HEK293 (cell line): ENCODE results near the gene GOLGA2.

Experiments used
- BCL11B ChIP-seq: fragments of 450-650 bp; formaldehyde crosslinking; IDR thresholded peaks from 2 replicates; pipeline ENCODE4 v1.5.1; 2016; ENCODE audit warnings: low read depth, missing biosample characterization, missing genetic modification characterization
- GLI4 ChIP-seq: fragments of 450-650 bp; formaldehyde crosslinking; IDR thresholded peaks from 2 replicates; pipeline ENCODE4 v1.5.1; 2016; ENCODE audit warnings: missing biosample characterization, missing genetic modification characterization
- KLF1 ChIP-seq: fragments of 450-650 bp; formaldehyde crosslinking; IDR thresholded peaks from 2 replicates; pipeline ENCODE4 v1.5.1; 2016; ENCODE audit warnings: missing biosample characterization, missing genetic modification characterization
- PRDM4 ChIP-seq: fragments of 450-650 bp; formaldehyde crosslinking; IDR thresholded peaks from 2 replicates; pipeline ENCODE4 v1.5.1; 2017; ENCODE audit warnings: missing biosample characterization, missing genetic modification characterization
- ZNF274 ChIP-seq, 2 experiments: fragments of 200-500 bp in 1 of 2; fragments of 450-650 bp in 1 of 2; sonication (Bioruptor generic) in 1 of 2; formaldehyde crosslinking in 1 of 2; IDR thresholded peaks; 2 replicates each; pipeline versions ENCODE4 v1.5.1 to v1.6.1; 2014 to 2016; ENCODE audit warnings: borderline replicate concordance in 1 of 2, inconsistent platforms in 1 of 2, low read length in 1 of 2, missing biosample characterization in 1 of 2, missing genetic modification characterization in 1 of 2
- ZNF292 ChIP-seq: fragments of 450-650 bp; formaldehyde crosslinking; IDR thresholded peaks from 2 replicates; pipeline ENCODE4 v1.5.1; 2016; ENCODE audit warnings: low read depth, missing biosample characterization, missing genetic modification characterization, borderline replicate concordance
- TF ChIP-seq, protein P1 (sequence below): fragments of 450-650 bp; formaldehyde crosslinking; IDR thresholded peaks from 2 replicates; pipeline ENCODE4 v1.5.1; 2016; ENCODE audit warnings: missing biosample characterization, missing genetic modification characterization
- TF ChIP-seq, protein P2 (sequence below): fragments of 450-650 bp; formaldehyde crosslinking; conservative IDR thresholded peaks from 2 replicates; pipeline ENCODE4 v1.5.1; 2016; ENCODE audit warnings: low read depth, missing biosample characterization, missing genetic modification characterization

DNA sequence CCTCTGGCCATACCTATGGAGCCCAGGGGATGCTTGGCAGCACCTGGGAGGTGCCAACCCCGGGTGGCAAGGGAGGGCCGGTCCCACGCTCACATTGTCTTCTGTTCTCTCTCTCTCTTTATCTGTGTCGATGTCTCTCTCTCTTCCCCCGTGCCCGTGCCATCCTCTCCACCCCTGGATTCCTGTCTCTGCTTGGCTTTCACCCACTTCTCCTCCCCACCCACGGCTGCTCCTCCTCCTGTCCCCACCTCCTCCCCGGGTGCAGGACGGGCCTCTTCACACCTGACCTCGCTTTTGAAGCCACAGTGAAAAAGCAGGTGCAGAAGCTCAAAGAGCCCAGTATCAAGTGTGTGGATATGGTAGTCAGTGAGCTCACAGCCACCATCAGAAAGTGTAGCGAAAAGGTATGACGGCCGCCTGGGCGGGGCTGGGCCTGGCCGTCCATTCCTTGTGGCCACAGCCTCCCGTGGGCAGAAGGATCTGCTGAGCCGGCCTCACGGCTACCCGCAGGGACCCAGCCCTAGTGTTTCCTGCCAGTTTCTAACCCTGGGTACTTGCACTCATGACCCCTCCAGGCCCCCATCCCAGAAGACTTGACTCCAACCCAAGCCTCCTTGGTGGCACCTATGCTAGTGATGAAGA, 49.9 kb downstream of the GOLGA2 start:
- no peak for TF ChIP-seq ZNF292 (tag by site-specific recombination)
- TF ChIP-seq, protein P1, sequence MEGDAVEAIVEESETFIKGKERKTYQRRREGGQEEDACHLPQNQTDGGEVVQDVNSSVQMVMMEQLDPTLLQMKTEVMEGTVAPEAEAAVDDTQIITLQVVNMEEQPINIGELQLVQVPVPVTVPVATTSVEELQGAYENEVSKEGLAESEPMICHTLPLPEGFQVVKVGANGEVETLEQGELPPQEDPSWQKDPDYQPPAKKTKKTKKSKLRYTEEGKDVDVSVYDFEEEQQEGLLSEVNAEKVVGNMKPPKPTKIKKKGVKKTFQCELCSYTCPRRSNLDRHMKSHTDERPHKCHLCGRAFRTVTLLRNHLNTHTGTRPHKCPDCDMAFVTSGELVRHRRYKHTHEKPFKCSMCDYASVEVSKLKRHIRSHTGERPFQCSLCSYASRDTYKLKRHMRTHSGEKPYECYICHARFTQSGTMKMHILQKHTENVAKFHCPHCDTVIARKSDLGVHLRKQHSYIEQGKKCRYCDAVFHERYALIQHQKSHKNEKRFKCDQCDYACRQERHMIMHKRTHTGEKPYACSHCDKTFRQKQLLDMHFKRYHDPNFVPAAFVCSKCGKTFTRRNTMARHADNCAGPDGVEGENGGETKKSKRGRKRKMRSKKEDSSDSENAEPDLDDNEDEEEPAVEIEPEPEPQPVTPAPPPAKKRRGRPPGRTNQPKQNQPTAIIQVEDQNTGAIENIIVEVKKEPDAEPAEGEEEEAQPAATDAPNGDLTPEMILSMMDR (tag by site-specific recombination), result no peak
- no peak for TF ChIP-seq KLF1 (tag by site-specific recombination)
- no peak for TF ChIP-seq PRDM4
- no peak for TF ChIP-seq GLI4 (tag by site-specific recombination)
- no peak for TF ChIP-seq BCL11B (tag by site-specific recombination)
- TF ChIP-seq, protein P2, sequence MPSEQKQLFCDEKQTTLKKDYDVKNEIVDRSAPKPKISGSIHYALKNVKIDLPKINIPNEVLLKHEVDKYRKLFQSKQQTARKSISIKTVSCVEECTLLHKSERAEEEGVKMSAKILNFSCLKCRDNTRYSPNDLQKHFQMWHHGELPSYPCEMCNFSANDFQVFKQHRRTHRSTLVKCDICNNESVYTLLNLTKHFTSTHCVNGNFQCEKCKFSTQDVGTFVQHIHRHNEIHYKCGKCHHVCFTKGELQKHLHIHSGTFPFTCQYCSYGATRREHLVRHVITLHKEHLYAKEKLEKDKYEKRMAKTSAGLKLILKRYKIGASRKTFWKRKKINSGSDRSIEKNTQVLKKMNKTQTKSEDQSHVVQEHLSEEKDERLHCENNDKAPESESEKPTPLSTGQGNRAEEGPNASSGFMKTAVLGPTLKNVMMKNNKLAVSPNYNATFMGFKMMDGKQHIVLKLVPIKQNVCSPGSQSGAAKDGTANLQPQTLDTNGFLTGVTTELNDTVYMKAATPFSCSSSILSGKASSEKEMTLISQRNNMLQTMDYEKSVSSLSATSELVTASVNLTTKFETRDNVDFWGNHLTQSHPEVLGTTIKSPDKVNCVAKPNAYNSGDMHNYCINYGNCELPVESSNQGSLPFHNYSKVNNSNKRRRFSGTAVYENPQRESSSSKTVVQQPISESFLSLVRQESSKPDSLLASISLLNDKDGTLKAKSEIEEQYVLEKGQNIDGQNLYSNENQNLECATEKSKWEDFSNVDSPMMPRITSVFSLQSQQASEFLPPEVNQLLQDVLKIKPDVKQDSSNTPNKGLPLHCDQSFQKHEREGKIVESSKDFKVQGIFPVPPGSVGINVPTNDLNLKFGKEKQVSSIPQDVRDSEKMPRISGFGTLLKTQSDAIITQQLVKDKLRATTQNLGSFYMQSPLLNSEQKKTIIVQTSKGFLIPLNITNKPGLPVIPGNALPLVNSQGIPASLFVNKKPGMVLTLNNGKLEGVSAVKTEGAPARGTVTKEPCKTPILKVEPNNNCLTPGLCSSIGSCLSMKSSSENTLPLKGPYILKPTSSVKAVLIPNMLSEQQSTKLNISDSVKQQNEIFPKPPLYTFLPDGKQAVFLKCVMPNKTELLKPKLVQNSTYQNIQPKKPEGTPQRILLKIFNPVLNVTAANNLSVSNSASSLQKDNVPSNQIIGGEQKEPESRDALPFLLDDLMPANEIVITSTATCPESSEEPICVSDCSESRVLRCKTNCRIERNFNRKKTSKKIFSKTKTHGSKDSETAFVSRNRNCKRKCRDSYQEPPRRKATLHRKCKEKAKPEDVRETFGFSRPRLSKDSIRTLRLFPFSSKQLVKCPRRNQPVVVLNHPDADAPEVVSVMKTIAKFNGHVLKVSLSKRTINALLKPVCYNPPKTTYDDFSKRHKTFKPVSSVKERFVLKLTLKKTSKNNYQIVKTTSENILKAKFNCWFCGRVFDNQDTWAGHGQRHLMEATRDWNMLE (tag by site-specific recombination), result no peak
- TF ChIP-seq ZNF274 (IDR thresholded peaks at IDR 0.05; ENCODE audit: low read length), result no peak
- TF ChIP-seq ZNF274 (tag by site-specific recombination; IDR thresholded peaks at IDR 0.05; ENCODE audit: borderline replicate concordance), result no peak
